SK-N-MC (cell line): ENCODE data around the gene RRBP1.

Experiments
- DNase-seq: peaks from one replicate; pipeline ENCODE4 v3.0.0-alpha.2; 2011; ENCODE audit warnings: low read depth, low spot score
- H3K27ac ChIP-seq: fragments of 200-600 bp; sonication (generic); 2 replicates; pipeline ENCODE4 v1.5.1; 2016; ENCODE audit warnings: mixed run types
- H3K36me3 ChIP-seq: fragments of 200-600 bp; sonication (generic); 2 replicates; pipeline ENCODE4 v1.6.1; 2017; ENCODE audit warnings: antibody characterized with exemption, low read length, mixed read lengths; ENCODE audit not compliant: insufficient read depth
- H3K4me3 ChIP-seq: fragments of 200-600 bp; sonication (generic); 2 replicates; pipeline ENCODE4 v1.5.1; 2016
- H3K9ac ChIP-seq: fragments of 200-600 bp; sonication (generic); 2 replicates; pipeline ENCODE4 v1.8.0; 2017; ENCODE audit warnings: mixed run types, mixed read lengths; ENCODE audit not compliant: insufficient read length
- H3K9me3 ChIP-seq: fragments of 200-600 bp; sonication (generic); 2 replicates; pipeline ENCODE4 v1.6.1; 2017; ENCODE audit warnings: low read depth, mild to moderate bottlenecking, antibody characterized with exemption, low read length, moderate library complexity, mixed read lengths
- EZH2 ChIP-seq: fragments of 200-600 bp; sonication (generic); IDR thresholded peaks from one replicate; pipeline ENCODE4 v1.6.1; 2017; ENCODE audit warnings: antibody characterized with exemption
- FOXP2 ChIP-seq: optimal IDR thresholded peaks from 2 replicates; pipeline ENCODE3; 2011; ENCODE audit warnings: mild to moderate bottlenecking, moderate library complexity; ENCODE audit not compliant: insufficient read depth; ENCODE audit errors: extremely low read length, control extremely low read depth
- POLR2AphosphoS5 ChIP-seq: IDR thresholded peaks from 2 replicates; pipeline ENCODE4 v1.6.1; 2012; ENCODE audit warnings: mild to moderate bottlenecking, low read depth, low read length, borderline replicate concordance

Gene RRBP1

DNA sequence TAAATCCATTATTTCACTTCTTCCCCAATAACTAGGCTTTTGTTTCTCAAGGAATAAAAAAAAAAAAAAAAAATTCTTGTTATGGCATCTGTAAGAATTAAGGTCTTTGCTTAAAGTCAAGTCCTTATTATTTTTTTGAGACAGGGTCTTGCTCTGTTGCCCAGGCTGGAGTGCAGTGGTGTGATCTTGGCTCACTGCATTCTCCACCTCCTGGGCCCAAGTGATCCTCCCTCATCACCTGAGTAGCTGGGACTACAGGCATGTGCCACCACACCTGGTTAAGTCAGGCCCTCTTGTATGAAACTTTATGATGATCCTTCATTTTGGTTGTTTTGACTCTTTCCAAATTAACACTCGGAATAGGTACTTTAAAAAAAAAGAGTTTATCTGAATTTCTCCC is 94.9 kb downstream of the RRBP1 start:
- H3K36me3 ChIP-seq = no peaks in the 10 kb centered on the region
- no peak overlapping the region for H3K4me3 ChIP-seq
- no peak for DNase-seq
- no peaks in the 10 kb centered on the region for H3K9me3 ChIP-seq
- TF ChIP-seq FOXP2 (no peak), POLR2AphosphoS5 (no peak), EZH2 (no peak)
- H3K27ac ChIP-seq = no peak overlapping the region
- H3K9ac ChIP-seq = no peak overlapping the region

DNA sequence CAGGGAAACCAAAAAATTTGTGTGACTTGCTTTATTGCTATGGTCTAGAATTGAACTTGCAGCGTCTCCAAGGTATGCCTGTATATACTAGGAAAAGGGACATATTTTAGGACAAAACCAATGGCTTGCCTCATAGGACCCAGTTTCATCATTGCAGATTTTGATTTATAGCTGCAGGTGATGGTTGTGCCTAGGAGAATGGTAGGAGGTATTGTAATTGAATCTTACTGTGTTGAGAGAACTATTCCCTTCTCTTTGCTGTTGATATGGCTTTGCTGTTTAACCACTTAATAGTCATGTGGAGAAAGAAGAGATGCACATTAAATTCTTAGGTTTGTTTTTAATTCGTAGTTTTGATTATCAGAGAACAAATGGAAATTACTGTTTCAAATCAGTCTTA is 95.8 kb downstream of the RRBP1 start:
- Histone ChIP-seq H3K9me3 (no peaks in the 10 kb centered on the region), H3K4me3 (no peak overlapping the region), H3K36me3 (no peaks in the 10 kb centered on the region), H3K9ac (no peak overlapping the region), H3K27ac (no peak overlapping the region)
- TF ChIP-seq FOXP2 (no peak), POLR2AphosphoS5 (no peak)
- DNase-seq = no peak

DNA sequence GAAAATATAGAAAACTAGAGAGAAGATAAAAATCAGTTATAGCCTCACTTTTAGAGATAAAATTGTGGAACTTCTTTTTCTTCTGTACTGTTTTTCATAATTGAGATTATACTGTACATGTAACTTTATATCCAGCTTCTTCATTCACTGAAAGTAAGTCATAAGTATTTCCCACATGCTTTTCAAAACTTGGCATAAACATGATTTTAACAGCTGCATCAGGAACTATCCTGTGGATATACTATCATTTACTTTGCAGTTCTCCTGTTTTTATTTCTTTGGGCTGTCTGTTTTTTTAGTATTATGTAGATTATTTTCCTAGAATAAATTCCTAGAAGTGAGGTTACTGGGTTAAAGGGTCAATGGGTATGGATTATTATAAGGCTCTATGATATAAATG is 97.4 kb downstream of the RRBP1 start:
- H3K36me3 ChIP-seq = no peaks in the 10 kb centered on the region
- H3K4me3 ChIP-seq = no peak overlapping the region
- TF ChIP-seq POLR2AphosphoS5 (no peak), EZH2 (no peak), FOXP2 (no peak)
- DNase-seq = no peak
- no peak overlapping the region for H3K9ac ChIP-seq
- H3K9me3 ChIP-seq = no peaks in the 10 kb centered on the region
- H3K27ac ChIP-seq = no peak overlapping the region

GRCh38 chr20:17583126-17583525 is 98.9 kb downstream of the RRBP1 start:
- Histone ChIP-seq H3K9ac (no peak overlapping the region), H3K27ac (no peak overlapping the region), H3K4me3 (no peak overlapping the region), H3K36me3 (no peaks in the 10 kb centered on the region), H3K9me3 (no peaks in the 10 kb centered on the region)
- TF ChIP-seq EZH2 (no peak), FOXP2 (no peak), POLR2AphosphoS5 (no peak)
- no peak for DNase-seq

- Histone ChIP-seq H3K9ac (no peak overlapping the region), H3K9me3 (no peaks in the 10 kb centered on the region), H3K27ac (no peak overlapping the region), H3K36me3 (no peaks in the 10 kb centered on the region), H3K4me3 (no peak overlapping the region)
- no peak for DNase-seq
- no peak for TF ChIP-seq FOXP2
- TF ChIP-seq EZH2 = no peak
- TF ChIP-seq POLR2AphosphoS5 = no peak
Observed at GRCh38 chr20:17580895-17581294, 101.1 kb downstream of the RRBP1 start.

DNA sequence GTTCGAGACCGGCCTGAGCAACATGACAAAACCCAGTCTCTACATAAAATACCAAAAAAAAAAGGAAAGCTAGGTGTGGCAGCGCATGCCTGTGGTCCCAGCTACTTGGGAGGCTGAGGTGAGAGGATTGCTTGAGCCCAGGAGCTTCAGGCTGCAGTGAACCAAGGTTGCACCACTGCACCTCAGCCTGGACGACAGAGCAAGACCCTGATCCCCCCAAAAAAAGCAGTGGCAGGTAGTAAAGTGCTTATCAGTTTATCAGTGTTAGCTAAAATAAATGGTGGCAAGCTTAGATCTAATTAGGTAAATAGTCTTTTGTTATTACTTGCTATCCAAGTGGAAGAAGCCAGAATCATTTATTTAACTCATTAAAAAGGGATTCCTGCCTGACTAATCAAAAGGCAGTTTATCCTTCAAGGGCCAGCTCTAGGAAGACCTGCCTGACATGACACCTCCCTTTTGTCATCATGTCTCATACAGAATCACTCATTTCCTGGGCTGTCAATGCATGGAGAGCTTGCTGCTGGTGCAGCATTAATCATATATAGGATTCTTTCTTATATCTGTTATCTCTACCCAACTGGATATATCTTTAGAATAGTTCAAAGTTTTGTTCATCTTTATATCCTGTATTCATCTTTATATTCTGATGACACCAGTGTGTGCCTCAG is 102.5 kb downstream of the RRBP1 start:
- DNase-seq = no peak
- no peaks in the 10 kb centered on the region for H3K36me3 ChIP-seq
- no peaks in the 10 kb centered on the region for H3K9me3 ChIP-seq
- H3K27ac ChIP-seq = no peak overlapping the region
- TF ChIP-seq EZH2 (no peak), POLR2AphosphoS5 (no peak), FOXP2 (no peak)
- no peak overlapping the region for H3K9ac ChIP-seq
- no peak overlapping the region for H3K4me3 ChIP-seq

DNA sequence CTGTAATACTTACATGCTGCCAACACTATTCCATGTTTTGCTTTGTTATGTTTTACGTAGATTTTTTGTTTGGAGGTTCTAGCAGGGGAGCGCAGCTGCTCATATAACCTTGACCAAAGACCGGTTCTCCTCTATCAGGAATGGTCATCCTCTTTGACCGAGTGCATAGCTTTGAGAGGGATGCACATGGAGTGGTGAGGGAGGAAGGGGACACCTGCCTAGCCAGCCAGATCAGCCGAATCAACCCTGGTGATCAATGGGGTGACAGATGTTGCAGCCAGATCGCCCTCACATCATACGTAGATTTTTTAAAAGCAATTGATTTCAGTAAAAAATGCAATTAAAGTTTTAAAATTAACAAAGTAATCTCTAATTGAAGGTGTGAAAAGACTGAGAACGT is 105.8 kb downstream of the RRBP1 start:
- H3K4me3 ChIP-seq = no peak overlapping the region
- no peak overlapping the region for H3K27ac ChIP-seq
- H3K36me3 ChIP-seq = peaks cover 8% of the 10 kb centered on the region
- H3K9me3 ChIP-seq = no peaks in the 10 kb centered on the region
- TF ChIP-seq EZH2 (no peak), FOXP2 (no peak), POLR2AphosphoS5 (no peak)
- no peak for DNase-seq
- no peak overlapping the region for H3K9ac ChIP-seq

- TF ChIP-seq POLR2AphosphoS5 (no peak), EZH2 (no peak), FOXP2 (no peak)
- no peak overlapping the region for H3K9ac ChIP-seq
Observed at GRCh38 chr20:17573463-17573862, 108.6 kb downstream of the RRBP1 start.

More at GRCh38 chr20:17573463-17573862, 108.6 kb downstream of the RRBP1 start:
- no peak overlapping the region for H3K27ac ChIP-seq
- H3K4me3 ChIP-seq = no peak overlapping the region
- no peaks in the 10 kb centered on the region for H3K9me3 ChIP-seq
- H3K36me3 ChIP-seq = peaks cover 8% of the 10 kb centered on the region
- DNase-seq = no peak
